ENCODE data around the gene OR10H1.
"Not testable (repeated sequence)": the region's sequence is repeated elsewhere in the genome, so short reads cannot be mapped to it uniquely, and the experiment has no call there.

Gene OR10H1

GRCh38 chr19:15815306-15815705, at the start of gene OR10H1:
OR10H1 (minus strand) TSS chr19:15815664; CDS start chr19:15808037, 7,627 bp downstream.
- DNase-seq, result no peak

- no peak for DNase-seq
Measured at GRCh38 chr19:15864824-15865223, 49.4 kb upstream of the OR10H1 start.

- DNase-seq, result no peak
Measured at GRCh38 chr19:15863272-15863671, 47.8 kb upstream of the OR10H1 start.

GRCh38 chr19:15862444-15862843, 47.0 kb upstream of the OR10H1 start:
- DNase-seq, result no peak

GRCh38 chr19:15860522-15860921, 45.1 kb upstream of the OR10H1 start:
- no peak for DNase-seq

GRCh38 chr19:15859187-15859586, 43.7 kb upstream of the OR10H1 start:
- no peak for DNase-seq

- DNase-seq, result no peak
Measured at GRCh38 chr19:15850385-15850784, 34.9 kb upstream of the OR10H1 start.

- no peak for DNase-seq
Measured at GRCh38 chr19:15846923-15847322, 31.5 kb upstream of the OR10H1 start.

- not testable (repeated sequence) for DNase-seq
Measured at GRCh38 chr19:15843894-15844222, 28.4 kb upstream of the OR10H1 start.

GRCh38 chr19:15843203-15843893, 27.9 kb upstream of the OR10H1 start:
- no peak for DNase-seq

GRCh38 chr19:15841875-15842569, 26.6 kb upstream of the OR10H1 start:
- DNase-seq, result no peak

GRCh38 chr19:15840833-15841232, 25.4 kb upstream of the OR10H1 start:
- no peak for DNase-seq

GRCh38 chr19:15839888-15840287, 24.4 kb upstream of the OR10H1 start:
- not testable (repeated sequence) for DNase-seq

- no peak for DNase-seq
Measured at GRCh38 chr19:15838351-15838750, 22.9 kb upstream of the OR10H1 start.

- DNase-seq, result no peak
Measured at GRCh38 chr19:15837221-15837731, 21.8 kb upstream of the OR10H1 start.

- DNase-seq, result peak; percentile 98
Measured at GRCh38 chr19:15836330-15837220, 21.1 kb upstream of the OR10H1 start.

- not testable (repeated sequence) for DNase-seq
Measured at GRCh38 chr19:15835565-15836329, 20.3 kb upstream of the OR10H1 start.

GRCh38 chr19:15834232-15834631, 18.8 kb upstream of the OR10H1 start:
- not testable (repeated sequence) for DNase-seq

GRCh38 chr19:15831626-15832025, 16.2 kb upstream of the OR10H1 start:
- no peak for DNase-seq

- no peak for DNase-seq
Measured at GRCh38 chr19:15829786-15830185, 14.3 kb upstream of the OR10H1 start.

GRCh38 chr19:15829306-15829698, 13.8 kb upstream of the OR10H1 start:
- no peak for DNase-seq

GRCh38 chr19:15828611-15829305, 13.3 kb upstream of the OR10H1 start:
- not testable (repeated sequence) for DNase-seq

All from left hindlimb (tissue), 1 donor.